HepG2 (cell line): ENCODE measurements around the gene ALMS1. TPM values are rescaled to one million over a fixed set of nuclear protein-coding genes. Genes with fewer than 3 reads are reported as not detected.

ENCODE experiments used
- CENPX ChIP-seq: sonication (generic); formaldehyde crosslinking; IDR thresholded peaks from 2 replicates; pipeline ENCODE4 v1.9.0; 2021; ENCODE audit warnings: mild to moderate bottlenecking, missing genetic modification reagents, moderate library complexity
- ISL2 ChIP-seq: sonication (generic); formaldehyde crosslinking; IDR thresholded peaks from 2 replicates; pipeline ENCODE4 v1.5.0; 2020; ENCODE audit warnings: missing genetic modification reagents
- NFYB ChIP-seq: sonication (generic); formaldehyde crosslinking; IDR thresholded peaks from 2 replicates; pipeline ENCODE4 v1.4.0; 2020; ENCODE audit warnings: missing genetic modification reagents
- SNAI1 ChIP-seq: sonication (generic); formaldehyde crosslinking; IDR thresholded peaks from 2 replicates; pipeline ENCODE4 v1.5.0; 2020; ENCODE audit warnings: mild to moderate bottlenecking, missing genetic modification reagents, borderline replicate concordance
- ZNF224 ChIP-seq: sonication (generic); formaldehyde crosslinking; IDR thresholded peaks from 2 replicates; pipeline ENCODE4 v1.5.0; 2020; ENCODE audit warnings: mild to moderate bottlenecking, missing genetic modification reagents
- ZNF335 ChIP-seq: sonication (generic); formaldehyde crosslinking; IDR thresholded peaks from 2 replicates; pipeline ENCODE4 v1.4.0; 2020; ENCODE audit warnings: missing genetic modification reagents
- ZNF773 ChIP-seq: sonication (generic); formaldehyde crosslinking; IDR thresholded peaks from 2 replicates; pipeline ENCODE4 v1.4.0; 2020; ENCODE audit warnings: missing genetic modification reagents, borderline replicate concordance
- ZNF839 ChIP-seq: sonication (generic); formaldehyde crosslinking; IDR thresholded peaks from 2 replicates; pipeline ENCODE4 v1.4.0; 2020; ENCODE audit warnings: missing genetic modification reagents, mild to moderate bottlenecking, borderline replicate concordance
- polyA plus RNA-seq, 8 experiments: library from polyadenylated mRNA; depleted of rRNA in 3 of 8; stranded (reverse) in 7 of 8; unstranded in 1 of 8; fragments of >200 nt; fragmentation: Illumina TruSeq in 4 of 8; extraction: Trizol in 4 of 8; gene quantifications; 2 replicates each; pipeline versions ENCODE4 v1.2.1 to v1.2.3, GENCODE V29; 2011 to 2016; ENCODE audit warnings: low read depth in 4 of 8, missing spikeins in 1 of 8, mixed read lengths in 1 of 8; ENCODE audit not compliant: insufficient read depth in 1 of 8
- total RNA-seq, 5 experiments: library from RNA; depleted of rRNA; stranded (reverse); fragments of >200 nt; fragmentation: Illumina TruSeq; extraction: Trizol; gene quantifications; 2 replicates each; pipeline ENCODE4 v1.2.3, GENCODE V29; 2016; ENCODE audit warnings: low read depth in 1 of 5
- TF ChIP-seq, protein P1 (sequence below): sonication (generic); formaldehyde crosslinking; IDR thresholded peaks from 2 replicates; pipeline ENCODE4 v1.8.0; 2023; ENCODE audit warnings: mild to moderate bottlenecking, missing genetic modification reagents
- TF ChIP-seq, protein P2 (sequence below): sonication (generic); formaldehyde crosslinking; IDR thresholded peaks from 2 replicates; pipeline ENCODE4 v1.9.0; 2021; ENCODE audit warnings: missing genetic modification reagents, borderline replicate concordance
- TF ChIP-seq, protein P3 (sequence below): sonication (generic); formaldehyde crosslinking; IDR thresholded peaks from 2 replicates; pipeline ENCODE4 v1.5.0; 2020; ENCODE audit warnings: mild to moderate bottlenecking, missing genetic modification reagents, moderate library complexity

Gene ALMS1
- total and polyA plus RNA-seq, 2 of the 13 experiments (the other 11 are each of a cell fraction or from before 2014, with no cell fraction given): 12.9 to 21.2 TPM

DNA sequence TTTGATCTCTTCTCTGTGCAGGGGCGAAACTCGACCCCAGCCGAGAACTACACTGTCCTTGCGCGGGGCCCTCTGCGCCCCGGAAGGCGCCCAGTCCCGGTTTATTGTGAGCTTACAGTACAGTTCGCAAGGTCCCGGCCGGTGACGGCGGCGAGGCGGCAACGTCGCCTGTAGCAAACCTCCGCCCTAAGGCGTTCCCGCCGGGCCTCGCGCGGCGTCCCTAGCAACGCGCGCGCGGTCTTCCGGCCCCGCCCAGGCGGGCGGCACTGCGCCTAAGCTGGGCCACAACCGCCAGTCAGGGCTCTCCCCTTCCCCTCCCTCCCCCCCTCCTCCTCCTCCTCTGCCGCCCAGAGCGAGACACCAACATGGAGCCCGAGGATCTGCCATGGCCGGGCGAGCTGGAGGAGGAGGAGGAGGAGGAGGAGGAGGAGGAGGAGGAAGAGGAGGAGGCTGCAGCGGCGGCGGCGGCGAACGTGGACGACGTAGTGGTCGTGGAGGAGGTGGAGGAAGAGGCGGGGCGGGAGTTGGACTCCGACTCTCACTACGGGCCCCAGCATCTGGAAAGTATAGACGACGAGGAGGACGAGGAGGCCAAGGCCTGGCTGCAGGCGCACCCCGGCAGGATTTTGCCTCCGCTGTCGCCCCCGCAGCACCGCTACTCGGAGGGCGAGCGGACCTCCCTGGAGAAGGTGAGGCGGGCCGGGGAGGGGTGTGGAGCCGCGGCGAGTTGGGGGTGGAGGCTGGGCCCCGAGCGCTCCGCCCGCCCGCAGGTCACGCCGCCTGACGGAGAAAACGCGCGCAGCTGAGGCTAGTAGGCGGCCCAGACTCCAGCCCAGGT, at the start of gene ALMS1 (continued):
- TF ChIP-seq, protein P1, sequence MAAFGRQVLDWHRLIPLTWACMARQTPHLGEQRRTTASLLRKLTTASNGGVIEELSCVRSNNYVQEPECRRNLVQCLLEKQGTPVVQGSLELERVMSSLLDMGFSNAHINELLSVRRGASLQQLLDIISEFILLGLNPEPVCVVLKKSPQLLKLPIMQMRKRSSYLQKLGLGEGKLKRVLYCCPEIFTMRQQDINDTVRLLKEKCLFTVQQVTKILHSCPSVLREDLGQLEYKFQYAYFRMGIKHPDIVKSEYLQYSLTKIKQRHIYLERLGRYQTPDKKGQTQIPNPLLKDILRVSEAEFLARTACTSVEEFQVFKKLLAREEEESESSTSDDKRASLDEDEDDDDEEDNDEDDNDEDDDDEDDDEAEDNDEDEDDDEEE: peak; percentile 72
- TF ChIP-seq ZNF335: no peak; the same call in 1 of the 2 replicates
- TF ChIP-seq ZNF224 (CRISPR knock-in tag): 0 out of 2 replicates have a peak, but pooled peaks have one; percentile 24
- peak; percentile 43 for TF ChIP-seq ISL2
- no peak for TF ChIP-seq SNAI1 (CRISPR knock-in tag)
- TF ChIP-seq, protein P2, sequence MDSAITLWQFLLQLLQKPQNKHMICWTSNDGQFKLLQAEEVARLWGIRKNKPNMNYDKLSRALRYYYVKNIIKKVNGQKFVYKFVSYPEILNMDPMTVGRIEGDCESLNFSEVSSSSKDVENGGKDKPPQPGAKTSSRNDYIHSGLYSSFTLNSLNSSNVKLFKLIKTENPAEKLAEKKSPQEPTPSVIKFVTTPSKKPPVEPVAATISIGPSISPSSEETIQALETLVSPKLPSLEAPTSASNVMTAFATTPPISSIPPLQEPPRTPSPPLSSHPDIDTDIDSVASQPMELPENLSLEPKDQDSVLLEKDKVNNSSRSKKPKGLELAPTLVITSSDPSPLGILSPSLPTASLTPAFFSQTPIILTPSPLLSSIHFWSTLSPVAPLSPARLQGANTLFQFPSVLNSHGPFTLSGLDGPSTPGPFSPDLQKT: 0 out of 2 replicates have a peak, but pooled peaks have one; percentile 53
- TF ChIP-seq CENPX (CRISPR knock-in tag): no peak
- TF ChIP-seq, protein P3, sequence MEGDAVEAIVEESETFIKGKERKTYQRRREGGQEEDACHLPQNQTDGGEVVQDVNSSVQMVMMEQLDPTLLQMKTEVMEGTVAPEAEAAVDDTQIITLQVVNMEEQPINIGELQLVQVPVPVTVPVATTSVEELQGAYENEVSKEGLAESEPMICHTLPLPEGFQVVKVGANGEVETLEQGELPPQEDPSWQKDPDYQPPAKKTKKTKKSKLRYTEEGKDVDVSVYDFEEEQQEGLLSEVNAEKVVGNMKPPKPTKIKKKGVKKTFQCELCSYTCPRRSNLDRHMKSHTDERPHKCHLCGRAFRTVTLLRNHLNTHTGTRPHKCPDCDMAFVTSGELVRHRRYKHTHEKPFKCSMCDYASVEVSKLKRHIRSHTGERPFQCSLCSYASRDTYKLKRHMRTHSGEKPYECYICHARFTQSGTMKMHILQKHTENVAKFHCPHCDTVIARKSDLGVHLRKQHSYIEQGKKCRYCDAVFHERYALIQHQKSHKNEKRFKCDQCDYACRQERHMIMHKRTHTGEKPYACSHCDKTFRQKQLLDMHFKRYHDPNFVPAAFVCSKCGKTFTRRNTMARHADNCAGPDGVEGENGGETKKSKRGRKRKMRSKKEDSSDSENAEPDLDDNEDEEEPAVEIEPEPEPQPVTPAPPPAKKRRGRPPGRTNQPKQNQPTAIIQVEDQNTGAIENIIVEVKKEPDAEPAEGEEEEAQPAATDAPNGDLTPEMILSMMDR (CRISPR knock-in tag): peak; percentile 66
- TF ChIP-seq ZNF839 (CRISPR knock-in tag): peak; percentile 94; the same call in 1 of the 2 replicates
- no peak for TF ChIP-seq ZNF773 (CRISPR knock-in tag)
- TF ChIP-seq NFYB (CRISPR knock-in tag): no peak; the same call in 1 of the 2 replicates
